CD4-positive, alpha-beta T cell treated with Interleukin-4 for 1 hour (primary cell): ENCODE data around the gene ANXA2R.
"Not testable (repeated sequence)": the region's sequence is repeated elsewhere in the genome, so short reads cannot be mapped to it uniquely, and the experiment has no call there.

ENCODE experiments used
- DNase-seq, 2 donors: peaks; one replicate each; pipeline ENCODE4 v3.0.0-alpha.2; 2020 to 2022

Gene ANXA2R

GRCh38 chr5:43027054-43027785, 12.9 kb downstream of the ANXA2R start:
- DNase-seq, result no peak

GRCh38 chr5:43025184-43025950, 14.8 kb downstream of the ANXA2R start:
- DNase-seq, result not testable (repeated sequence)

- DNase-seq, result no peak
These were observed 15.9 kb downstream of the ANXA2R start for GRCh38 chr5:43024217-43024616.

- DNase-seq, result no peak
These were observed 19.0 kb downstream of the ANXA2R start for GRCh38 chr5:43021151-43021550.

GRCh38 chr5:43020399-43020746, 19.7 kb downstream of the ANXA2R start:
- DNase-seq, result peak in 1 of 2 donors; percentile 21

GRCh38 chr5:43019614-43020398, 20.3 kb downstream of the ANXA2R start:
- DNase-seq, result peak; percentile 92 to 93

GRCh38 chr5:43019291-43019613, 20.9 kb downstream of the ANXA2R start:
- no peak for DNase-seq

- DNase-seq, result no peak
These were observed 22.7 kb downstream of the ANXA2R start for GRCh38 chr5:43017428-43017815.

- DNase-seq, result no peak
These were observed 23.8 kb downstream of the ANXA2R start for GRCh38 chr5:43016217-43016779.

GRCh38 chr5:43014522-43014921, 25.6 kb downstream of the ANXA2R start:
- DNase-seq, result no peak

- DNase-seq, result no peak
These were observed 29.2 kb downstream of the ANXA2R start for GRCh38 chr5:43010935-43011315.

- peak; percentile 94 to 95 for DNase-seq
These were observed 31.6 kb downstream of the ANXA2R start for GRCh38 chr5:43008363-43009153.

GRCh38 chr5:43007911-43008362, 32.2 kb downstream of the ANXA2R start:
- peak; percentile 90 to 93 for DNase-seq

GRCh38 chr5:43007246-43007910, 32.7 kb downstream of the ANXA2R start:
- DNase-seq, result peak; percentile 85

GRCh38 chr5:43006424-43007202, 33.5 kb downstream of the ANXA2R start:
- DNase-seq, result no peak

- no peak for DNase-seq
These were observed 35.1 kb downstream of the ANXA2R start for GRCh38 chr5:43005031-43005430.

- DNase-seq, result no peak
These were observed 38.4 kb downstream of the ANXA2R start for GRCh38 chr5:43001748-43002147.

GRCh38 chr5:43000914-43001313, 39.2 kb downstream of the ANXA2R start:
- DNase-seq, result no peak

GRCh38 chr5:43000111-43000840, 39.8 kb downstream of the ANXA2R start:
- DNase-seq, result no peak

GRCh38 chr5:42995360-42995751, 44.8 kb downstream of the ANXA2R start:
- DNase-seq, result peak in 1 of 2 donors; percentile 31
